Suppressor macrophage treated with lipopolysaccharide for 4 hours (primary cell): Measurements from ENCODE around the gene GRHL1.
"Not testable (repeated sequence)": the region's sequence is repeated elsewhere in the genome, so short reads cannot be mapped to it uniquely, and the experiment has no call there.

Source experiments
- DNase-seq: peaks from one replicate; pipeline ENCODE4 v3.0.0-alpha.2; 2020

Gene GRHL1

GRCh38 chr2:10009811-10010781, 58.6 kb downstream of the GRHL1 start:
- DNase-seq: no peak

- DNase-seq: not testable (repeated sequence)
These were observed 59.5 kb downstream of the GRHL1 start for GRCh38 chr2:10010861-10011605.

DNA sequence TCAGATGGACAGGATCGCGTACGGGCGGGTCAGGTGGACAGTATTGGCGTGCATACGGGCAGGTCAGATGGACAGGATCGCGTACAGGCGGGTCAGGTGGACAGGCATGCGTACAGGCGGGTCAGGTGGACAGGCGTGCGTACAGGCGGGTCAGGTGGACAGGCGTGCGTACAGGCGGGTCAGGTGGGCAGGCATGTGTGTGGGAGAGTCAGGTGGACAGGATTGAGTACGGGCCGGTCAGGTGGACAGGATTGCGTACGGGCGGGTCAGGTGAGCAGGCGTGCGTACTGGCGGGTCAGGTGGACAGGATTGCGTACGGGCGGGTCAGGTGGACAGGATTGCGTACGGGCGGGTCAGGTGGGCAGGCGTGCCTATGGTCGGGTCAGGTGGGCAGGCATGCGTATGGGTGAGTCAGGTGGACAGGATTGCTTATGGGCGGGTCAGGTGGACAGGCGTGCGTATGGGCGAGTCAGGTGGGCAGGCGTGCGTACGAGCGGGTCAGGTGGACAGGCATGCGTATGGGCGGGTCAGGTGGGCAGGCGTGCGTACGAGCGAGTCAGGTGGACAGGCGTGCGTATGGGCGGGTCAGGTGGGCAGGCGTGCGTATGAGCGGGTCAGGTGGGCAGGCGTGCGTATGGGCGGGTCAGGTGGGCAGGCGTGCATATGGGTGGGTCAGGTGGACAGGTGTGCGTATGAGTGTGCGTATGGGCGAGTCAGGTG, 60.3 kb downstream of the GRHL1 start:
- not testable (repeated sequence) for DNase-seq

DNA sequence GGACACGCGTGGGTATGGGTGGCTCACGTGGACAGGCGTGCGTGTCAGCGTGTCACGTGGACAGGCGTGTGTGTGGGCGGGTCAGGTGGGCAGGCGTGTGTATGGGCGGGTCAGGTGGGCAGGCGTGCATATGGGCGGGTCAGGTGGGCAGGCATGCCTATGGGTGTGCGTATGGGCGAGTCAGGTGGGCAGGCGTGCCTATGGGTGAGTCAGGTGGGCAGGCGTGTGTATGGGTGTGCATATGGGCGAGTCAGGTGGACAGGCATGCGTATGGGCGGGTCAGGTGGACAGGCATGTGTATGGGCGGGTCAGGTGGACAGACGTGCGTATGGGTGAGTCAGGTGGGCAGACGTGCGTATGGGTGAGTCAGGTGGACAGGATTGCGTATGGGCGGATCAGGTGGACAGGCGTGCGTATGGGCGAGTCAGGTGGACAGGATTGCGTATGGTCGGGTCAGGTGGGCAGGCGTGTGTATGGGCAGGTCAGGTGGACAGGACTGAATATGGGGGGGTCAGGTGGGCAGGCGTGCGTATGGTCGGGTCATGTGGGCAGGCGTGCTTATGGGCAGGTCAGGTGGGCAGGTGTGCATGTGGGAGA, 61.0 kb downstream of the GRHL1 start:
- DNase-seq: not testable (repeated sequence)

DNA sequence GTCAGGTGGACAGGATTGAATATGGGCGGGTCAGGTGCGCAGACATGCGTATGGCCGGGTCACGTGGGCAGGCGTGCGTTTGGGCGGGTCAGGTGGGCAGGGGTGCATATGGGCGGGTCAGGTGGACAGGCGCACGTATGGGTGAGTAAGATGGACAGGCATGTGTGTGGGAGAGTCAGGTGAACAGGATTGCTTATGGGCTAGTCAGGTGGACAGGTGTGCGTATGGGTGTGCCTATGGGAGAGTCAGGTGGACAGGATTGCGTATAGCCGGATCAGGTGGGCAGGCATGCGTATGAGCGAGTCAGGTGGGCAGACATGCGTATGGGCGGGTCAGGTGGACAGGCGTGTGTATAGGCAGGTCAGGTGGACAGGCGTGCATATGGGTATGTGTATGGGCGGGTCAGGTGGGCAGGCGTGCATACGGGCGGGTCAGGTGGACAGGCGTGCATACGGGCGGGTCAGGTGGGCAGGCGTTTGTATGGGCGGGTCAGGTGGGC, 61.5 kb downstream of the GRHL1 start:
- DNase-seq: no peak

GRCh38 chr2:10013651-10014417, 62.3 kb downstream of the GRHL1 start:
- not testable (repeated sequence) for DNase-seq

DNA sequence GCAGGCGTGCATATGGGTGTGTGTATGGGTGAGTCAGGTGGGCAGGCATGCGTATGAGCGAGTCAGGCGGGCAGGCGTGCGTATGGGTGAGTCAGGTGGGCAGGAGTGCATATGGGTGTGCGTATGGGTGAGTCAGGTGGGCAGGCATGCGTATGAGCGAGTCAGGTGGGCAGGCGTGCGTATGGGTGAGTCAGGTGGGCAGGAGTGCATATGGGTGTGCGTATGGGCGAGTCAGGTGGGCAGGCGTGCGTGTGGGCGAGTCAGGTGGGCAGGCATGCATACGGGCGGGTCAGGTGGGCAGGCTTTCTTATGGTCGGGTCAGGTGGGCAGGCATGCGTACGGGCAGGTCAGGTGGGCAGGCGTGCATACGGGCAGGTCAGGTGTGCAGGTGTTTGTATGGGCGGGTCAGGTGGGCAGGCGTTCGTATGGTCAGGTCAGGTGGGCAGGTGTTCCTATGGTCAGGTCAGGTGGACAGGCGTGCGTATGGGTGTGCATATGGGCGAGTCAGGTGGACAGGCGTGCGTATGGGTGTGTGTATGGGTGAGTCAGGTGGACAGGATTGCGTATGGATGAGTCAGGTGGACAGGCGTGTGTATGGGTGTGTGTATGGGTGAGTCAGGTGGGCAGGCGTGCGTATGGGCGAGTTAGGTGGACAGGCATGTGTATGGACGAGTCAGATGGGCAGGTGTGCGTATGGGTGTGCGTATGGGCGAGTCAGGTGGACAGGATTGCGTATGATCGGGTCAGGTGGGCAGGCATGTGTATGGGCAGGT, 63.1 kb downstream of the GRHL1 start:
- DNase-seq: no peak

GRCh38 chr2:10015376-10015989, 64.0 kb downstream of the GRHL1 start:
- not testable (repeated sequence) for DNase-seq

DNA sequence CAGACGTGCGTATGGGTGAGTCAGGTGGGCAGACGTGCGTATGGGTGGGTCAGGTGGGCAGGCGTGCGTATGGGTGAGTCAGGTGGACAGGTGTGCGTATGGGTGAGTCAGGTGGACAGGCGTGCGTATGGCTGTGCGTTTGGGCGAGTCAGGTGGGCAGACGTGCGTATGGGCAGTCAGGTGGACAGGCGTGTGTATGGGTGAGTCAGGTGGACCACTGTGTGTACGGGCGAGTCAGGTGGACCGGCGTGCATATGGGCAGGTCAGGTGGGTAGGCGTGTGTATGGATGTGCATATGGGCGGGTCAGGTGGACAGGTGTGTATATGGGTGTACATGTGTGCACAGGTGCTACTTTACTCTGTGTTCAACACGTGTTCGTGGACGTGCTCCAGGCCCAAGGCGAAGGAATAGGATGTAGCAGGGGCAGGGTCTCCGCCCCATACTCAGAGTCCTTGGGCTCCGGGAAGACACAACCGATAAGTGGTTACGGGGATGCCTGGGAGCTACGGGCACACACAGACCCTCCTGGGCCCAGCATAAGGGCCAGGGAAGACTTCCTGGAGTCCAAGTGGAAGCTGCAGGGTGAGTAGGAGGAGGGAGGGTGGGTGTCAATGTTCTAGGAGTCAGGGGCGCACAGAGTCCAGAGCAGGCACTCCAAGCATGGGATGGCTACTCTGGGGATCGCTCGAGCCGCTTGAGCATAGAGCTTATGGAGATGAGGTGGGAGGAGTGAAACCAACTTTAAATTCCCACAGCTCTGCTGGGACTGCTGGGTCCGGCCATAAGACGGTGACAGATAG, 64.7 kb downstream of the GRHL1 start:
- no peak for DNase-seq

GRCh38 chr2:10016802-10017258, 65.3 kb downstream of the GRHL1 start:
- DNase-seq: no peak

- no peak for DNase-seq
These were observed 65.9 kb downstream of the GRHL1 start for GRCh38 chr2:10017313-10017941.

DNA sequence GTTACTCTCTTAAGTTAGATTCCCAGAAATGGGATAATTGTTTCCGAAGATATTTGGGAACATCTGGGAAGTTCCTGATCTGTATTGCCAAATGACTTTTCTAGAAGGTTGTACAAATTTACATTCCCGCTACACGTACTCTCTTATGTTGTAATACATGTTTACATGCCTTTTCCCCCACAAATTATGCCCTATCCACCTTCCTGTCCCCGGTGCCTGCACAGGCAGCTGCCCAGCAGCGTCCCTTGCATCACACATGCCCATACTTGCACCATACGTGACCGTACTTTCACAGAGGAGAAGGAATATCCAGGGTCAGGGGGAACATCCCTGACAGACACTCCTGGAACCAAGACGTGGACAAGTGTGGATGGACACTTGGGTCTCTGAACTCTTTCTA, 67.7 kb downstream of the GRHL1 start:
- peak; percentile 30 for DNase-seq

DNA sequence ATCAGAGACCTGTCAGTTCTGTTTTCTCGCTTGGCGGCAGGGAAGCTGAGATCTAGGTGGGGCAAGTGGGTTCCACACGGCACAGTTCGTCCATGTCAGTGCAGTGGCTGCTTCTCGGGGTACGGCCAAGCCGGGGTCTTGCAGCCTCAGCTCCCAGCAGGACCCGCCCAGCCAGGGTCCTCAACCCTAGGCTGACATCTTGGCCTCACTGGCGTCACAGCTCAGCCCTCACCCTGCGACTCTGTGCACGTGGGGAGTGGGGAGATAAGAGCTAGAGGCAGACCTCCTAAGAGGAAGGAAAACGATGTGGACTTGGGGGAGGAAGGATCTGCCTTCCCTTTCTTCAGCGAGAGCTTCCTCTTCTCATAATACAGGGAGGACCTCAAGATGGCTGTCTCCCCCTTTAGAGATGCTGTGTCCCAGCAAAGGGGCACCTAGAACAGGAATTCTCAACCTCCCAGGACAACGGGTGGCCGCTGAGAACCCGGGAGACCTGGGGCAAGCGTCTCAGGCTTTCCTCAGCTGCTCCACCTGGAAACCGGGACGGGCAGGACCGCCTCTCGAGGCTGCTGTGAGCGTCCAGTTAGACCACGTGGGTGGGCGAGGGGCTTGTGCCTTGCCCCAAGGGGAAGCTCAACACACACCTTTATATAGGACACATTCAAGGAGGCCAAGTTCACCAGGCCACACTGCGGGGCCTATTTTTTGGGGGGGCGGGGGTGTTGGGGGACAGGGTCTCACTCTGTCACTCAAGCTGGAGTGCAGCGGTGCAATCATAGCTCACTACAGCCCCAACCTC, 68.3 kb downstream of the GRHL1 start:
- DNase-seq: no peak

DNA sequence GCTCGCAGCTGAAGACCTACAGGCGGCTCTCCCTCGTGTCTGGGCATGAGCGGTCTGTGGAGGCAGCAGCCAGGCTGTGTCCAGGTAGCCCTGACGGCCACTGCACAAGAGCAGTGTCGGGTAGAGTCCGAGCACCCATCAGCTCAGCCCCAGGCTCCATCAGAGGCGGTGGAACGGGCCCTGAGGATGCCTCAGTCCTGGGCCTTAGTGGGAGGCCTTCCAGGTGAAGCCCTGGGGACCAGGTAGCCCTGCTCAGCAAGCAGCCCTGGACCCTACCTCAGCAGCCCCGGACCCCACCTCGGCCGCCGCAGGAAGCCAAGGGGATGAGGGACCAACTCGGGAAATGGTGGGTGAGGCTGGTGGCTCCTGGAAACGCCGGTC, 70.5 kb downstream of the GRHL1 start:
- no peak for DNase-seq

- no peak for DNase-seq
These were observed 71.0 kb downstream of the GRHL1 start for GRCh38 chr2:10022445-10022844.

DNA sequence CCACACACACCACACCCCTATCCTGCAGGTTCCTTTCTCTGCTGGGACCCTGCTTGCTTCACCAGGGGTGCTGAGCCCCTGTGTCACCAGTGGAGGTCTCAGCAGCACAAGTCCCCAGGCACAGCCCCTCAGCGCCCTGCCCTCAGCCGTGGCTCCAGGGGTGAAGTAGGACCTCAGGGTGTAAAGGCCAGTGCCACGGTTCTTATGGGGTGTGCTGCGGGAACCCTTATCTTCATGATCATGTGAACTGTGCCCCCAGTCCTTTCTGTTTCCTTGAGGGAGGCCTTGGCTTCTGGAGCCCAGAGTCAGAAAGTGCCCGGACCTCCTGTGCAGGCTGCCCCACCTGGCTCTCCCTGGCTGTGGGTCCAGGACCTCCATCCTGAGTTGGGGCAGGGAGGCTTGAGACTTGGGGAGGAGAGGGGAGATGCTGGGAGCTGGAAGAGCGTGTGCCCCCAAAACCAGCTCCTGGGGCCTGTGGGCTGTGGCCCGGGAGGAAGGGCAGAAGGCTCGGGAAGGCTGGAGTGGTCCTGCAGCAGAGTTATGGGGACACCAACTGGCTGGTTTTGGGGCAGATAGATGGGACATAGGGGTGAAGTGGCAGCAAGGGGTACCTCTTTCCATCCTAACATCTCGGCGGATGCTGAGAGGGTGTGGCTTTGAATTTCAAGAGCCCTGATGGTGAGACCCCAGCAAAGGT, 71.6 kb downstream of the GRHL1 start:
- DNase-seq: no peak

GRCh38 chr2:10026940-10027569, 75.6 kb downstream of the GRHL1 start:
- DNase-seq: no peak
